Measurements from ENCODE around the gene UBC. TPM values are rescaled to one million over a fixed set of nuclear protein-coding genes. Genes with fewer than 3 reads are reported as not detected.
A peak's percentile ranks its signal among the peaks of the same experiment; 100 is the strongest.

Gene UBC
- total RNA-seq = 1,000 to 10,000 TPM in 1 of 2 experiments, 100 to 1,000 TPM in 1; 963 to 1,010 TPM

- H3K4me3 Mint-ChIP-seq = peak within 1 kb of the TSS; percentile 100
- intact Hi-C loops (cut with micrococcal nuclease) = no loop called here
- H3K36me3 Mint-ChIP-seq (ENCODE audit: low read depth) = peaks cover 40% of the 10 kb centered on the region
- DNase-seq (peak; percentile 87), ATAC-seq (peak; percentile 41)
- no peaks in the 10 kb centered on the region for H3K9me3 Mint-ChIP-seq
- H3K4me1 Mint-ChIP-seq (ENCODE audit: low read depth) = peaks cover 79% of the 10 kb centered on the region
- no peaks in the 10 kb centered on the region for H3K27me3 Mint-ChIP-seq
- peak within 1 kb of the TSS; percentile 100 for H3K27ac Mint-ChIP-seq
- no peak for TF ChIP-seq CTCF (IDR thresholded peaks at IDR 0.05)
- ChIA-PET CTCF (interaction anchor here (2.8 to 12.2 kb wide), 2 partner anchors 12 to 25 kb away, joined by 20 to 183 read pairs; no protein-coding TSS in a partner anchor), POLR2A (interaction anchor here (0.6 to 12.7 kb wide), 16 partner anchors 8 to 809 kb away, joined by 3 to 256 read pairs (median 4); partner anchors contain the start of genes BRI3BP and NCOR2)
Measured at GRCh38 chr12:124914392-124915238, at the start of gene UBC. Gene UBC, minus strand, starts transcription at chr12:124914650. Its CDS starts 879 bp downstream, at chr12:124913771.

GRCh38 chr12:124963211-124963610 lies 48.8 kb upstream of the UBC start:
- ChIA-PET POLR2A (interaction anchor here (0.7 kb wide), 1 partner anchor 146 kb away, joined by 3 read pairs; no protein-coding TSS in a partner anchor), CTCF (interaction anchor here (1.7 kb wide), 1 partner anchor 23 kb away, joined by 7 read pairs; no protein-coding TSS in a partner anchor)
- Mint-ChIP-seq H3K36me3 (ENCODE audit: low read depth) (peaks cover 47% of the 10 kb centered on the region), H3K9me3 (no peaks in the 10 kb centered on the region), H3K4me1 (ENCODE audit: low read depth) (no peaks in the 10 kb centered on the region), H3K4me3 (no peak overlapping the region), H3K27me3 (no peaks in the 10 kb centered on the region), H3K27ac (no peak overlapping the region)
- DNase-seq (no peak), ATAC-seq (no peak)
- intact Hi-C loops (cut with micrococcal nuclease) = no loop called here
- no peak for TF ChIP-seq CTCF (IDR thresholded peaks at IDR 0.05)

GRCh38 chr12:124961055-124961454 lies 46.6 kb upstream of the UBC start:
- CTCF ChIA-PET = interaction anchor here (1.0 to 1.6 kb wide), 3 partner anchors 21 to 55 kb away, joined by 3 to 5 read pairs (median 4); no protein-coding TSS in a partner anchor
- no peak for DNase-seq
- peaks cover 56% of the 10 kb centered on the region for H3K36me3 Mint-ChIP-seq (ENCODE audit: low read depth)
- no peak overlapping the region for H3K4me3 Mint-ChIP-seq
- POLR2A ChIA-PET = interaction anchor here (0.6 to 1.5 kb wide), 2 partner anchors 10 to 21 kb away, joined by 3 read pairs; no protein-coding TSS in a partner anchor
- intact Hi-C loops (cut with micrococcal nuclease) = no loop called here
- no peak overlapping the region for H3K27ac Mint-ChIP-seq
- ATAC-seq = no peak
- H3K9me3 Mint-ChIP-seq = no peaks in the 10 kb centered on the region
- no peaks in the 10 kb centered on the region for H3K27me3 Mint-ChIP-seq
- TF ChIP-seq CTCF (IDR thresholded peaks at IDR 0.05) = no peak
- no peaks in the 10 kb centered on the region for H3K4me1 Mint-ChIP-seq (ENCODE audit: low read depth)

- Mint-ChIP-seq H3K36me3 (ENCODE audit: low read depth) (peaks cover 37% of the 10 kb centered on the region), H3K27ac (no peak overlapping the region), H3K27me3 (no peaks in the 10 kb centered on the region), H3K4me3 (no peak overlapping the region), H3K4me1 (ENCODE audit: low read depth) (no peaks in the 10 kb centered on the region), H3K9me3 (no peaks in the 10 kb centered on the region)
- ATAC-seq (no peak), DNase-seq (no peak)
- CTCF ChIA-PET = no interaction called here
- intact Hi-C loops (cut with micrococcal nuclease) = no loop called here
- POLR2A ChIA-PET = interaction anchor here (0.9 to 1.4 kb wide), 2 partner anchors 12 to 19 kb away, joined by 3 to 4 read pairs; no protein-coding TSS in a partner anchor
- TF ChIP-seq CTCF (IDR thresholded peaks at IDR 0.05) = no peak
Measured at GRCh38 chr12:124956571-124956970, 42.1 kb upstream of the UBC start.

GRCh38 chr12:124954771-124955170 lies 40.3 kb upstream of the UBC start:
- no peak for TF ChIP-seq CTCF (IDR thresholded peaks at IDR 0.05)
- no peaks in the 10 kb centered on the region for H3K27me3 Mint-ChIP-seq
- no peaks in the 10 kb centered on the region for H3K4me1 Mint-ChIP-seq (ENCODE audit: low read depth)
- no peak for ATAC-seq
- DNase-seq = no peak
- ChIA-PET POLR2A (no interaction called here), CTCF (interaction anchor here (0.9 to 2.9 kb wide), 3 partner anchors 9 to 48 kb away, joined by 3 to 13 read pairs (median 7); no protein-coding TSS in a partner anchor)
- H3K9me3 Mint-ChIP-seq = no peaks in the 10 kb centered on the region
- no peak overlapping the region for H3K27ac Mint-ChIP-seq
- peaks cover 37% of the 10 kb centered on the region for H3K36me3 Mint-ChIP-seq (ENCODE audit: low read depth)
- intact Hi-C loops (cut with micrococcal nuclease) = no loop called here
- H3K4me3 Mint-ChIP-seq = no peak overlapping the region
